HepG2 (cell line): ENCODE measurements around the gene ESR1. TPM values are rescaled to one million over a fixed set of nuclear protein-coding genes. Genes with fewer than 3 reads are reported as not detected.
A peak's percentile ranks its signal among the peaks of the same experiment; 100 is the strongest.

ENCODE experiments used
- ATAC-seq: fragments of 200-7000 bp; cut with Tn5 transposase; 3 replicates; pipeline ENCODE4 v1.9.1; 2020; ENCODE audit warnings: mild to moderate bottlenecking, moderate library complexity
- BruUV-seq: library from RNA; stranded (reverse); fragments of 400-500 nt; replicated peaks from 2 replicates; lab custom pipeline; 2021; lab: Mats Ljungman, UMichigan
- CTCF ChIA-PET: fragments of 300-600 bp; formaldehyde crosslinking; extraction: SDS; loops from one replicate; lab custom pipeline; 2021; ENCODE audit warnings: low total read pairs, inconsistent platforms, low intra/inter-chr PET ratio; lab: Yijun Ruan, JAX
- POLR2A ChIA-PET: fragments of 350-600 bp; sonication (Branson Sonifier 250); formaldehyde crosslinking; loops from one replicate; lab custom pipeline; 2020; ENCODE audit warnings: antibody characterized with exemption, inconsistent platforms; lab: Yijun Ruan, JAX
- DNase-seq: peaks from one replicate; pipeline ENCODE4 v3.0.0-alpha.2; 2015; ENCODE audit warnings: low spot score
- FAIRE-seq: peaks from 3 replicates; lab custom pipeline; 2011; peaks lifted over from hg19 to GRCh38; lab: Jason Lieb, UNC
- H2AFZ ChIP-seq: one replicate; pipeline ENCODE4 v1.6.1; 2011; ENCODE audit warnings: low read length, inconsistent platforms
- H3K27ac ChIP-seq: fragments of 300-600 bp; 3 replicates; pipeline ENCODE4 v1.8.0; 2011; ENCODE audit warnings: mixed run types, mild to moderate bottlenecking, mixed read lengths, low read length, inconsistent platforms; ENCODE audit not compliant: insufficient read depth; ENCODE audit errors: extremely low read length
- H3K27me3 ChIP-seq, 2 experiments: fragments of 200-600 bp in 1 of 2; 2 replicates in 1 of 2; 3 replicates in 1 of 2; pipeline versions ENCODE4 v1.6.0 to v1.8.0; 2011; ENCODE audit warnings: low read length in 2 of 2, mild to moderate bottlenecking in 2 of 2, moderate library complexity in 2 of 2, inconsistent platforms in 1 of 2; ENCODE audit not compliant: insufficient read depth in 2 of 2, control insufficient read depth in 1 of 2
- H3K36me3 ChIP-seq, 2 experiments: fragments of 200-600 bp in 1 of 2; replicated peaks in 1 of 2; 2 replicates in 1 of 2; 3 replicates in 1 of 2; pipeline versions ENCODE4 v1.5.1 to v1.8.0; 2011; ENCODE audit warnings: low read length in 2 of 2, inconsistent platforms in 1 of 2; ENCODE audit not compliant: insufficient read depth in 2 of 2, control insufficient read depth in 1 of 2
- H3K4me1 ChIP-seq: 2 replicates; pipeline ENCODE4 v1.5.1; 2012; ENCODE audit warnings: low read length, inconsistent platforms; ENCODE audit not compliant: insufficient read depth
- H3K4me2 ChIP-seq: 2 replicates; pipeline ENCODE4 v1.6.0; 2011; ENCODE audit warnings: low read depth, low read length, inconsistent platforms
- H3K4me3 ChIP-seq, 3 experiments: fragments of 200-600 bp in 1 of 3; sonication (generic), shearing (Covaris generic) in 1 of 3; replicated peaks in 1 of 3; 2 replicates each; pipeline ENCODE4 v1.5.1; 2011 to 2016; ENCODE audit warnings: low read length in 3 of 3, inconsistent platforms in 2 of 3, low read depth in 2 of 3, mild to moderate bottlenecking in 2 of 3, control low read depth in 1 of 3, mixed read lengths in 1 of 3; ENCODE audit not compliant: insufficient read depth in 1 of 3
- H3K79me2 ChIP-seq: one replicate; pipeline ENCODE4 v1.6.1; 2011; ENCODE audit warnings: low read length, inconsistent platforms; ENCODE audit not compliant: insufficient read depth
- H3K9ac ChIP-seq: 2 replicates; pipeline ENCODE4 v1.6.0; 2011; ENCODE audit warnings: mild to moderate bottlenecking, low read depth, low read length, inconsistent platforms; ENCODE audit not compliant: insufficient read depth
- H3K9me3 ChIP-seq: 2 replicates; pipeline ENCODE4 v1.5.1; 2012; ENCODE audit warnings: mild to moderate bottlenecking, low read length
- H4K20me1 ChIP-seq: 2 replicates; pipeline ENCODE4 v1.6.0; 2011; ENCODE audit warnings: inconsistent platforms, mild to moderate bottlenecking, low read length, moderate library complexity; ENCODE audit not compliant: insufficient read depth
- CHD4 ChIP-seq: fragments of 200-600 bp; sonication (generic); IDR thresholded peaks from 2 replicates; pipeline ENCODE4 v1.7.0; 2017; ENCODE audit warnings: mild to moderate bottlenecking, low read length, borderline replicate concordance
- RBFOX2 ChIP-seq: fragments of 200-400 bp; formaldehyde crosslinking; IDR thresholded peaks from 2 replicates; pipeline ENCODE4 v1.6.1; 2017; ENCODE audit warnings: low read depth, mild to moderate bottlenecking, low read length
- WGBS: methylation state at CpG from one replicate; pipeline ENCODE4 v1.1.6; 2017; ENCODE audit warnings: low lambda C conversion rate; 5-methylcytosine and 5-hydroxymethylcytosine counted together
- in situ Hi-C: cut with HindIII; loops from 2 replicates; pipeline ENCODE4 v1.10.0; 2017; ENCODE audit warnings: low pct_unique_long_range_greater_than_20kb; ENCODE audit not compliant: extremely low pct_ligation_motif_present
- intact Hi-C: fragments of 100-400 bp; cut with micrococcal nuclease; formaldehyde crosslinking; loops from one replicate; pipeline ENCODE4 v1.10.0; 2022; ENCODE audit not compliant: unreplicated experiment
- polyA plus RNA-seq, 8 experiments: library from polyadenylated mRNA; depleted of rRNA in 3 of 8; stranded (reverse) in 7 of 8; unstranded in 1 of 8; fragments of >200 nt; fragmentation: Illumina TruSeq in 4 of 8; extraction: Trizol in 4 of 8; gene quantifications; 2 replicates each; pipeline versions ENCODE4 v1.2.1 to v1.2.3, GENCODE V29; 2011 to 2016; ENCODE audit warnings: low read depth in 4 of 8, missing spikeins in 1 of 8, mixed read lengths in 1 of 8; ENCODE audit not compliant: insufficient read depth in 1 of 8
- total RNA-seq, 5 experiments: library from RNA; depleted of rRNA; stranded (reverse); fragments of >200 nt; fragmentation: Illumina TruSeq; extraction: Trizol; gene quantifications; 2 replicates each; pipeline ENCODE4 v1.2.3, GENCODE V29; 2016; ENCODE audit warnings: low read depth in 1 of 5
- TF ChIP-seq, protein P1 (sequence below), 2 experiments: IDR thresholded peaks; 2 replicates each; pipeline ENCODE4 v1.6.1; 2011 to 2012; ENCODE audit warnings: low read length in 2 of 2, borderline replicate concordance in 1 of 2, low read depth in 1 of 2, mild to moderate bottlenecking in 1 of 2, moderate library complexity in 1 of 2
- TF ChIP-seq, protein P2 (sequence below): sonication (generic); formaldehyde crosslinking; IDR thresholded peaks from 2 replicates; pipeline ENCODE4 v1.5.0; 2020; ENCODE audit warnings: mild to moderate bottlenecking, missing genetic modification reagents

Gene ESR1
- total and polyA plus RNA-seq, 2 of the 13 experiments (the other 11 are each of a cell fraction or from before 2014, with no cell fraction given), result not detected

DNA sequence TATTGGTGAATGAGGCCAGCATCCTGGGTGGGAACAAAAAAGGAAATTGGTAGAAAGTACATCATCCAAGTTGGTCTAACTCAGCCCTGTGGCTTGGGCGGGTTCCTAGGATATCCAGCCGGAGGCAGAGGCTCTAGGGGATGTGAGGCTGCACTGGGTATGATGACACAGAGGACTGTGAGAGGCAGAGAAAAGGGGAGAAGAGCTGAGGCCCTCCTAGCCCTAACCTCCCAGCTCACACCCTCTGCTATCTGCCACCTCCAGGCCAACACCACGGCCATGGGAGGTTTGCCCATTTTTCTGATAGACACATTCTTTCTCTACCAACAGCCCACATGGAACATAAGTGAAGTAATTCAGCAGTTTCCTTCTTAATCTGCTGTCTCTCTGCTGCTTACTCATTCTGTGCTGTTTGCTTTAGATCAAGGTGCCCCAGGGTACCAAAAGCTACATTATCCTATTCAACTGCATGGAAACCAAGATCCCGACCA lies 284.4 kb downstream of the ESR1 start:
- ChIA-PET CTCF (no interaction called here), POLR2A (no interaction called here)
- no peak overlapping the region for H3K9ac ChIP-seq
- peaks cover 0 to 6% of the 10 kb centered on the region in 2 experiments; a peak in 4 of 5 replicates for H3K27me3 ChIP-seq
- no peaks in the 10 kb centered on the region for H3K79me2 ChIP-seq
- no peak overlapping the region for H3K27ac ChIP-seq
- DNase-seq (no peak), ATAC-seq (peak; percentile 38; the same call in 1 of the 3 replicates), FAIRE-seq (no peak)
- H3K4me3 ChIP-seq, result no peak overlapping the region
- no peaks in the 10 kb centered on the region for H4K20me1 ChIP-seq
- TF ChIP-seq CHD4 (no peak), RBFOX2 (no peak)
- TF ChIP-seq, protein P1, sequence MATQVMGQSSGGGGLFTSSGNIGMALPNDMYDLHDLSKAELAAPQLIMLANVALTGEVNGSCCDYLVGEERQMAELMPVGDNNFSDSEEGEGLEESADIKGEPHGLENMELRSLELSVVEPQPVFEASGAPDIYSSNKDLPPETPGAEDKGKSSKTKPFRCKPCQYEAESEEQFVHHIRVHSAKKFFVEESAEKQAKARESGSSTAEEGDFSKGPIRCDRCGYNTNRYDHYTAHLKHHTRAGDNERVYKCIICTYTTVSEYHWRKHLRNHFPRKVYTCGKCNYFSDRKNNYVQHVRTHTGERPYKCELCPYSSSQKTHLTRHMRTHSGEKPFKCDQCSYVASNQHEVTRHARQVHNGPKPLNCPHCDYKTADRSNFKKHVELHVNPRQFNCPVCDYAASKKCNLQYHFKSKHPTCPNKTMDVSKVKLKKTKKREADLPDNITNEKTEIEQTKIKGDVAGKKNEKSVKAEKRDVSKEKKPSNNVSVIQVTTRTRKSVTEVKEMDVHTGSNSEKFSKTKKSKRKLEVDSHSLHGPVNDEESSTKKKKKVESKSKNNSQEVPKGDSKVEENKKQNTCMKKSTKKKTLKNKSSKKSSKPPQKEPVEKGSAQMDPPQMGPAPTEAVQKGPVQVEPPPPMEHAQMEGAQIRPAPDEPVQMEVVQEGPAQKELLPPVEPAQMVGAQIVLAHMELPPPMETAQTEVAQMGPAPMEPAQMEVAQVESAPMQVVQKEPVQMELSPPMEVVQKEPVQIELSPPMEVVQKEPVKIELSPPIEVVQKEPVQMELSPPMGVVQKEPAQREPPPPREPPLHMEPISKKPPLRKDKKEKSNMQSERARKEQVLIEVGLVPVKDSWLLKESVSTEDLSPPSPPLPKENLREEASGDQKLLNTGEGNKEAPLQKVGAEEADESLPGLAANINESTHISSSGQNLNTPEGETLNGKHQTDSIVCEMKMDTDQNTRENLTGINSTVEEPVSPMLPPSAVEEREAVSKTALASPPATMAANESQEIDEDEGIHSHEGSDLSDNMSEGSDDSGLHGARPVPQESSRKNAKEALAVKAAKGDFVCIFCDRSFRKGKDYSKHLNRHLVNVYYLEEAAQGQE (IDR thresholded peaks at IDR 0.05; ENCODE audit: borderline replicate concordance in 1 of 2, low read depth in 1 of 2, low read length in 2 of 2), result no peak
- TF ChIP-seq, protein P2, sequence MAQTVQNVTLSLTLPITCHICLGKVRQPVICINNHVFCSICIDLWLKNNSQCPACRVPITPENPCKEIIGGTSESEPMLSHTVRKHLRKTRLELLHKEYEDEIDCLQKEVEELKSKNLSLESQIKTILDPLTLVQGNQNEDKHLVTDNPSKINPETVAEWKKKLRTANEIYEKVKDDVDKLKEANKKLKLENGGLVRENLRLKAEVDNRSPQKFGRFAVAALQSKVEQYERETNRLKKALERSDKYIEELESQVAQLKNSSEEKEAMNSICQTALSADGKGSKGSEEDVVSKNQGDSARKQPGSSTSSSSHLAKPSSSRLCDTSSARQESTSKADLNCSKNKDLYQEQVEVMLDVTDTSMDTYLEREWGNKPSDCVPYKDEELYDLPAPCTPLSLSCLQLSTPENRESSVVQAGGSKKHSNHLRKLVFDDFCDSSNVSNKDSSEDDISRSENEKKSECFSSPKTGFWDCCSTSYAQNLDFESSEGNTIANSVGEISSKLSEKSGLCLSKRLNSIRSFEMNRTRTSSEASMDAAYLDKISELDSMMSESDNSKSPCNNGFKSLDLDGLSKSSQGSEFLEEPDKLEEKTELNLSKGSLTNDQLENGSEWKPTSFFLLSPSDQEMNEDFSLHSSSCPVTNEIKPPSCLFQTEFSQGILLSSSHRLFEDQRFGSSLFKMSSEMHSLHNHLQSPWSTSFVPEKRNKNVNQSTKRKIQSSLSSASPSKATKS (CRISPR knock-in tag), result no peak
- intact Hi-C loops (no loop called here), in situ Hi-C loops (no loop called here)
- WGBS, result 16% methylated on average over 4 of the region's 4 CpGs
- no peaks in the 10 kb centered on the region for H3K36me3 ChIP-seq
- no peak overlapping the region for H3K4me2 ChIP-seq
- no peaks in the 10 kb centered on the region for H3K9me3 ChIP-seq
- H2AFZ ChIP-seq, result no peak overlapping the region
- no TSS peak for BruUV-seq
- no peaks in the 10 kb centered on the region for H3K4me1 ChIP-seq
